SK-N-SH treated with all-trans-retinoic acid at 6 μM for 48 hours (cell line): ENCODE results near the gene F8.

Experiments
- ATAC-seq: fragments of 200-7000 bp; cut with Tn5 transposase; 3 replicates; pipeline ENCODE4 v1.9.1; 2020; ENCODE audit warnings: mild to moderate bottlenecking, moderate library complexity
- ARNTL ChIP-seq: fragments of 450-650 bp; formaldehyde crosslinking; IDR thresholded peaks from 2 replicates; pipeline ENCODE4 v1.5.0; 2020; ENCODE audit warnings: low read depth, mild to moderate bottlenecking, moderate library complexity, borderline replicate concordance
- BACH2 ChIP-seq: fragments of 250-450 bp; sonication (Bioruptor Pico); IDR thresholded peaks from 2 replicates; pipeline ENCODE4 v1.9.0; 2021; ENCODE audit warnings: mild to moderate bottlenecking, borderline replicate concordance
- CSDC2 ChIP-seq: fragments of 250-450 bp; sonication (Bioruptor Pico); IDR thresholded peaks from 2 replicates; pipeline ENCODE4 v1.5.0; 2020; ENCODE audit warnings: mild to moderate bottlenecking, moderate library complexity
- ESRRG ChIP-seq: fragments of 250-450 bp; sonication (Bioruptor Pico); IDR thresholded peaks from 2 replicates; pipeline ENCODE4 v1.6.1; 2021; ENCODE audit warnings: mild to moderate bottlenecking
- GLIS3 ChIP-seq: fragments of 250-450 bp; sonication (Bioruptor Pico); IDR thresholded peaks from 2 replicates; pipeline ENCODE4 v1.5.0; 2020; ENCODE audit warnings: mild to moderate bottlenecking, moderate library complexity
- ISL1 ChIP-seq: fragments of 250-450 bp; sonication (Bioruptor Pico); IDR thresholded peaks from 2 replicates; pipeline ENCODE4 v2.1.2; 2022; ENCODE audit warnings: mild to moderate bottlenecking, moderate library complexity
- OSR1 ChIP-seq: fragments of 250-450 bp; sonication (Bioruptor Pico); IDR thresholded peaks from 2 replicates; pipeline ENCODE4 v1.8.0; 2022; ENCODE audit warnings: moderate library complexity, mild to moderate bottlenecking, inconsistent platforms
- PPARA ChIP-seq: fragments of 250-450 bp; sonication (Bioruptor Pico); IDR thresholded peaks from 2 replicates; pipeline ENCODE4 v1.5.0; 2020; ENCODE audit warnings: mild to moderate bottlenecking, borderline replicate concordance
- RARB ChIP-seq: fragments of 250-450 bp; sonication (Bioruptor Pico); IDR thresholded peaks from 2 replicates; pipeline ENCODE4 v1.8.0; 2021; ENCODE audit warnings: mild to moderate bottlenecking, moderate library complexity
- SNAI2 ChIP-seq: fragments of 250-450 bp; sonication (Bioruptor Pico); IDR thresholded peaks from 2 replicates; pipeline ENCODE4 v1.5.0; 2020; ENCODE audit warnings: mild to moderate bottlenecking, moderate library complexity
- TCF4 ChIP-seq: fragments of 250-450 bp; sonication (Bioruptor Pico); IDR thresholded peaks from 2 replicates; pipeline ENCODE4 v1.8.0; 2021; ENCODE audit warnings: mild to moderate bottlenecking, moderate library complexity, borderline replicate concordance
- ZC3H10 ChIP-seq: fragments of 250-450 bp; sonication (Bioruptor Pico); IDR thresholded peaks from 2 replicates; pipeline ENCODE4 v1.5.1; 2021; ENCODE audit warnings: mild to moderate bottlenecking, moderate library complexity
- ZFP3 ChIP-seq: fragments of 250-450 bp; sonication (Bioruptor Pico); IDR thresholded peaks from 2 replicates; pipeline ENCODE4 v1.5.0; 2020; ENCODE audit warnings: mild to moderate bottlenecking, moderate library complexity
- ZFP30 ChIP-seq: fragments of 450-650 bp; formaldehyde crosslinking; IDR thresholded peaks from 2 replicates; pipeline ENCODE4 v1.5.0; 2022; ENCODE audit warnings: mild to moderate bottlenecking, moderate library complexity
- ZNF565 ChIP-seq: fragments of 450-650 bp; formaldehyde crosslinking; conservative IDR thresholded peaks from 2 replicates; pipeline ENCODE4 v1.5.0; 2020; ENCODE audit warnings: low read depth, mild to moderate bottlenecking, moderate library complexity
- ZNF70 ChIP-seq: fragments of 450-650 bp; formaldehyde crosslinking; IDR thresholded peaks from 2 replicates; pipeline ENCODE4 v1.5.0; 2020; ENCODE audit warnings: mild to moderate bottlenecking, moderate library complexity
- ZNF8 ChIP-seq: fragments of 450-650 bp; formaldehyde crosslinking; IDR thresholded peaks from 2 replicates; pipeline ENCODE4 v1.5.0; 2020; ENCODE audit warnings: mild to moderate bottlenecking, moderate library complexity
- TF ChIP-seq, protein P1 (sequence below): fragments of 250-450 bp; sonication (Bioruptor Pico); IDR thresholded peaks from 2 replicates; pipeline ENCODE4 v1.5.1; 2020; ENCODE audit warnings: low read depth, mild to moderate bottlenecking, moderate library complexity
- TF ChIP-seq, protein P2 (sequence below): fragments of 250-450 bp; sonication (Bioruptor Pico); IDR thresholded peaks from 2 replicates; pipeline ENCODE4 v1.5.1; 2021; ENCODE audit warnings: mild to moderate bottlenecking, moderate library complexity
- TF ChIP-seq, protein P3 (sequence below): fragments of 250-450 bp; sonication (Bioruptor Pico); IDR thresholded peaks from 2 replicates; pipeline ENCODE4 v1.5.0; 2020; ENCODE audit warnings: mild to moderate bottlenecking, moderate library complexity
- TF ChIP-seq, protein P4 (sequence below): fragments of 250-450 bp; sonication (Bioruptor Pico); IDR thresholded peaks from 2 replicates; pipeline ENCODE4 v1.8.0; 2020; ENCODE audit warnings: mild to moderate bottlenecking, moderate library complexity, borderline replicate concordance
- TF ChIP-seq, protein P5 (sequence below): fragments of 250-450 bp; sonication (Bioruptor Pico); IDR thresholded peaks from 2 replicates; pipeline ENCODE4 v1.8.0; 2021; ENCODE audit warnings: low read depth, mild to moderate bottlenecking, moderate library complexity, borderline replicate concordance

Gene F8

DNA sequence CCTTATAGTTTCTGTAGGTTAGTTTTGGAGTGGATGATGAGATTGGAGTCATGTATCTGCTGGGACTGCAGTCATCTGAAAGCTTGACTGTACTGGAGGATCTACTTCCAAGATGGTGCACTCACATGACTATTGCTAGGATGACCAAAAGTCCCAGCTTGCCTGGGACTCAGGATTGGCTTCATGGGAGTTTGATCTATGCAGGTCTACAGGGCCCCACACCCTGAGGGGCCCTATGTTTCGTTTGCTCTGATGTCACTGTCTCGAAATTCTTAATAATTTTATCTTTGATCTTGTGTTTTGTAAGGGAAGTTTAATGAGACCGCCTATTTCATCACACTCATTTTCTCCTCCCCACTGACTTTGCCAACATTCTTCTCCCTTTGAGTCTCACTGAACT lies 188.0 kb downstream of the F8 start, which contains the start of gene SMIM9:
Gene SMIM9, minus strand, starts transcription at position 101 of the 400 bp plus-strand sequence. CDS start 3,806 bp downstream, outside the sequence.
- TF ChIP-seq BACH2 (CRISPR knock-in tag) (no peak), ZNF70 (no peak), ARNTL (no peak), OSR1 (no peak), PPARA (CRISPR knock-in tag) (no peak), GLIS3 (CRISPR knock-in tag) (no peak)
- TF ChIP-seq, protein P1, sequence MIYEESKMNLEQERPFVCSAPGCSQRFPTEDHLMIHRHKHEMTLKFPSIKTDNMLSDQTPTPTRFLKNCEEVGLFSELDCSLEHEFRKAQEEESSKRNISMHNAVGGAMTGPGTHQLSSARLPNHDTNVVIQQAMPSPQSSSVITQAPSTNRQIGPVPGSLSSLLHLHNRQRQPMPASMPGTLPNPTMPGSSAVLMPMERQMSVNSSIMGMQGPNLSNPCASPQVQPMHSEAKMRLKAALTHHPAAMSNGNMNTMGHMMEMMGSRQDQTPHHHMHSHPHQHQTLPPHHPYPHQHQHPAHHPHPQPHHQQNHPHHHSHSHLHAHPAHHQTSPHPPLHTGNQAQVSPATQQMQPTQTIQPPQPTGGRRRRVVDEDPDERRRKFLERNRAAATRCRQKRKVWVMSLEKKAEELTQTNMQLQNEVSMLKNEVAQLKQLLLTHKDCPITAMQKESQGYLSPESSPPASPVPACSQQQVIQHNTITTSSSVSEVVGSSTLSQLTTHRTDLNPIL, result no peak
- ATAC-seq, result no peak

DNA sequence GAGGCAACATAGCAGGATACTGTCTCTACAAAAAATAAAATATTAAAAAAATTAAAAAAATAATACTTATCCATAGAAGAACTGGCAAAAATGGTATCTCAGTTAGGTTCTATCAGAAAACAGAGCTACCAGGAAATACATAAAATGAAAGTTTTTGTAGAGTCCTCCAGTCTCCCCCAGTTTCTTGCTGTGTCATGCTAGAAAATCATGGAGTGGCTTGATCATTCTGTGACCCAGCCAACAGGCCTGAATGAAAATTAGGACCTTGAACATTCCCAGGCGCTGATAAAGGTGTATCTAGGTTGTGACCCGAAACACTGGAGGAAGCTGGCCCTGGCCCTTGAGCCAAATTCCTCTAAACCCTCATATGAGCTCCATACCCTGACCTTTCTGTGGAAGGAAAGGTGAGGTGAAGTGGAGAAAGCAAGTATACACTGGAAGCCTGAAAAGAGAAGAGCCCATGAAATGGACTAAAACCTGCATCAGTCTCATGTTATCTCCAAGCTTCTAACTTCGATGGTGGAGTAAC lies 188.7 kb downstream of the F8 start:
- no peak for ATAC-seq
- TF ChIP-seq ARNTL (no peak), CSDC2 (CRISPR knock-in tag) (no peak), RARB (CRISPR knock-in tag) (no peak), OSR1 (no peak), ZFP30 (CRISPR knock-in tag) (no peak), SNAI2 (CRISPR knock-in tag) (no peak), BACH2 (CRISPR knock-in tag) (no peak), TCF4 (no peak), ISL1 (CRISPR knock-in tag) (no peak), ZNF565 (CRISPR knock-in tag) (no peak), ZFP3 (no peak), ZNF70 (no peak), ZC3H10 (no peak), GLIS3 (CRISPR knock-in tag) (no peak), ESRRG (CRISPR knock-in tag) (no peak), ZNF8 (CRISPR knock-in tag) (no peak)
- TF ChIP-seq, protein P1, result no peak
- TF ChIP-seq, protein P2, sequence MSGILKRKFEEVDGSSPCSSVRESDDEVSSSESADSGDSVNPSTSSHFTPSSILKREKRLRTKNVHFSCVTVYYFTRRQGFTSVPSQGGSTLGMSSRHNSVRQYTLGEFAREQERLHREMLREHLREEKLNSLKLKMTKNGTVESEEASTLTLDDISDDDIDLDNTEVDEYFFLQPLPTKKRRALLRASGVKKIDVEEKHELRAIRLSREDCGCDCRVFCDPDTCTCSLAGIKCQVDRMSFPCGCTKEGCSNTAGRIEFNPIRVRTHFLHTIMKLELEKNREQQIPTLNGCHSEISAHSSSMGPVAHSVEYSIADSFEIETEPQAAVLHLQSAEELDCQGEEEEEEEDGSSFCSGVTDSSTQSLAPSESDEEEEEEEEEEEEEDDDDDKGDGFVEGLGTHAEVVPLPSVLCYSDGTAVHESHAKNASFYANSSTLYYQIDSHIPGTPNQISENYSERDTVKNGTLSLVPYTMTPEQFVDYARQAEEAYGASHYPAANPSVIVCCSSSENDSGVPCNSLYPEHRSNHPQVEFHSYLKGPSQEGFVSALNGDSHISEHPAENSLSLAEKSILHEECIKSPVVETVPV (CRISPR knock-in tag), result no peak
- TF ChIP-seq, protein P3, sequence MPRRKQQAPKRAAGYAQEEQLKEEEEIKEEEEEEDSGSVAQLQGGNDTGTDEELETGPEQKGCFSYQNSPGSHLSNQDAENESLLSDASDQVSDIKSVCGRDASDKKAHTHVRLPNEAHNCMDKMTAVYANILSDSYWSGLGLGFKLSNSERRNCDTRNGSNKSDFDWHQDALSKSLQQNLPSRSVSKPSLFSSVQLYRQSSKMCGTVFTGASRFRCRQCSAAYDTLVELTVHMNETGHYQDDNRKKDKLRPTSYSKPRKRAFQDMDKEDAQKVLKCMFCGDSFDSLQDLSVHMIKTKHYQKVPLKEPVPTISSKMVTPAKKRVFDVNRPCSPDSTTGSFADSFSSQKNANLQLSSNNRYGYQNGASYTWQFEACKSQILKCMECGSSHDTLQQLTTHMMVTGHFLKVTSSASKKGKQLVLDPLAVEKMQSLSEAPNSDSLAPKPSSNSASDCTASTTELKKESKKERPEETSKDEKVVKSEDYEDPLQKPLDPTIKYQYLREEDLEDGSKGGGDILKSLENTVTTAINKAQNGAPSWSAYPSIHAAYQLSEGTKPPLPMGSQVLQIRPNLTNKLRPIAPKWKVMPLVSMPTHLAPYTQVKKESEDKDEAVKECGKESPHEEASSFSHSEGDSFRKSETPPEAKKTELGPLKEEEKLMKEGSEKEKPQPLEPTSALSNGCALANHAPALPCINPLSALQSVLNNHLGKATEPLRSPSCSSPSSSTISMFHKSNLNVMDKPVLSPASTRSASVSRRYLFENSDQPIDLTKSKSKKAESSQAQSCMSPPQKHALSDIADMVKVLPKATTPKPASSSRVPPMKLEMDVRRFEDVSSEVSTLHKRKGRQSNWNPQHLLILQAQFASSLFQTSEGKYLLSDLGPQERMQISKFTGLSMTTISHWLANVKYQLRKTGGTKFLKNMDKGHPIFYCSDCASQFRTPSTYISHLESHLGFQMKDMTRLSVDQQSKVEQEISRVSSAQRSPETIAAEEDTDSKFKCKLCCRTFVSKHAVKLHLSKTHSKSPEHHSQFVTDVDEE (CRISPR knock-in tag), result no peak
- TF ChIP-seq, protein P4, sequence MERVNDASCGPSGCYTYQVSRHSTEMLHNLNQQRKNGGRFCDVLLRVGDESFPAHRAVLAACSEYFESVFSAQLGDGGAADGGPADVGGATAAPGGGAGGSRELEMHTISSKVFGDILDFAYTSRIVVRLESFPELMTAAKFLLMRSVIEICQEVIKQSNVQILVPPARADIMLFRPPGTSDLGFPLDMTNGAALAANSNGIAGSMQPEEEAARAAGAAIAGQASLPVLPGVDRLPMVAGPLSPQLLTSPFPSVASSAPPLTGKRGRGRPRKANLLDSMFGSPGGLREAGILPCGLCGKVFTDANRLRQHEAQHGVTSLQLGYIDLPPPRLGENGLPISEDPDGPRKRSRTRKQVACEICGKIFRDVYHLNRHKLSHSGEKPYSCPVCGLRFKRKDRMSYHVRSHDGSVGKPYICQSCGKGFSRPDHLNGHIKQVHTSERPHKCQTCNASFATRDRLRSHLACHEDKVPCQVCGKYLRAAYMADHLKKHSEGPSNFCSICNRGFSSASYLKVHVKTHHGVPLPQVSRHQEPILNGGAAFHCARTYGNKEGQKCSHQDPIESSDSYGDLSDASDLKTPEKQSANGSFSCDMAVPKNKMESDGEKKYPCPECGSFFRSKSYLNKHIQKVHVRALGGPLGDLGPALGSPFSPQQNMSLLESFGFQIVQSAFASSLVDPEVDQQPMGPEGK, result no peak

DNA sequence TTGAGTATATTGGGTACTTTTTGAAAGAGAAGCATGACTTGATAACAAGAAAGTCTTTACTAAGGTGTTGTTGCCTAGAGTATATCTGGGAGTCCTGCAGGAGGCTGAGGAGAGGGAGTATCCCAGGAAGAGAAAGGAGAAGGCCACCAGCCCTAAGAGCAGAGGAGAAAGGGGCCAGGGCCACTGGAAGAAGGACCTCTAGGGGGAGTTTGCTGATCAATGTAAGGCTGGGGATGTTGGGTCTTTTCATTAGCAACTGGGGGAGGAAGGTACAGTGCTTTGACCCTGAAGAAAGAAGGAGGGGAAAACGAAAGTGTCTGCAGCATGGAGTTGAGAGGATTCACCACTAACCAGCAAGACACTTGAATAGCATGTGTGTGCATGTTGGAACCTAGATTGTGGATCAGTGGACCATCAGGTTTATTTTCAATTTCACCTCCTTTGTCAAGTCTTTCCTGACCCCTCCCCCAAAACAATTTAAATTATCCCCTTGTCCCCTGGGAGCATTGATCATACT lies 192.5 kb downstream of the F8 start:
- TF ChIP-seq OSR1, result no peak
- no peak for TF ChIP-seq RARB (CRISPR knock-in tag)
- TF ChIP-seq SNAI2 (CRISPR knock-in tag), result no peak
- TF ChIP-seq, protein P5, sequence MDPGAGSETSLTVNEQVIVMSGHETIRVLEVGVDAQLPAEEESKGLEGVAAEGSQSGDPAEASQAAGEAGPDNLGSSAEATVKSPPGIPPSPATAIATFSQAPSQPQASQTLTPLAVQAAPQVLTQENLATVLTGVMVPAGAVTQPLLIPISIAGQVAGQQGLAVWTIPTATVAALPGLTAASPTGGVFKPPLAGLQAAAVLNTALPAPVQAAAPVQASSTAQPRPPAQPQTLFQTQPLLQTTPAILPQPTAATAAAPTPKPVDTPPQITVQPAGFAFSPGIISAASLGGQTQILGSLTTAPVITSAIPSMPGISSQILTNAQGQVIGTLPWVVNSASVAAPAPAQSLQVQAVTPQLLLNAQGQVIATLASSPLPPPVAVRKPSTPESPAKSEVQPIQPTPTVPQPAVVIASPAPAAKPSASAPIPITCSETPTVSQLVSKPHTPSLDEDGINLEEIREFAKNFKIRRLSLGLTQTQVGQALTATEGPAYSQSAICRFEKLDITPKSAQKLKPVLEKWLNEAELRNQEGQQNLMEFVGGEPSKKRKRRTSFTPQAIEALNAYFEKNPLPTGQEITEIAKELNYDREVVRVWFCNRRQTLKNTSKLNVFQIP (CRISPR knock-in tag), result no peak
- TF ChIP-seq TCF4, result no peak
- TF ChIP-seq, protein P3 (CRISPR knock-in tag), result no peak
- TF ChIP-seq GLIS3 (CRISPR knock-in tag), result no peak
- TF ChIP-seq, protein P2 (CRISPR knock-in tag), result no peak
- no peak for TF ChIP-seq PPARA (CRISPR knock-in tag)
- no peak for TF ChIP-seq ZNF8 (CRISPR knock-in tag)
- no peak for TF ChIP-seq ZC3H10
- ATAC-seq, result no peak
